Measurements from ENCODE around the gene GNG13.

- TF ChIP-seq, protein P1, sequence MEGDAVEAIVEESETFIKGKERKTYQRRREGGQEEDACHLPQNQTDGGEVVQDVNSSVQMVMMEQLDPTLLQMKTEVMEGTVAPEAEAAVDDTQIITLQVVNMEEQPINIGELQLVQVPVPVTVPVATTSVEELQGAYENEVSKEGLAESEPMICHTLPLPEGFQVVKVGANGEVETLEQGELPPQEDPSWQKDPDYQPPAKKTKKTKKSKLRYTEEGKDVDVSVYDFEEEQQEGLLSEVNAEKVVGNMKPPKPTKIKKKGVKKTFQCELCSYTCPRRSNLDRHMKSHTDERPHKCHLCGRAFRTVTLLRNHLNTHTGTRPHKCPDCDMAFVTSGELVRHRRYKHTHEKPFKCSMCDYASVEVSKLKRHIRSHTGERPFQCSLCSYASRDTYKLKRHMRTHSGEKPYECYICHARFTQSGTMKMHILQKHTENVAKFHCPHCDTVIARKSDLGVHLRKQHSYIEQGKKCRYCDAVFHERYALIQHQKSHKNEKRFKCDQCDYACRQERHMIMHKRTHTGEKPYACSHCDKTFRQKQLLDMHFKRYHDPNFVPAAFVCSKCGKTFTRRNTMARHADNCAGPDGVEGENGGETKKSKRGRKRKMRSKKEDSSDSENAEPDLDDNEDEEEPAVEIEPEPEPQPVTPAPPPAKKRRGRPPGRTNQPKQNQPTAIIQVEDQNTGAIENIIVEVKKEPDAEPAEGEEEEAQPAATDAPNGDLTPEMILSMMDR (IDR thresholded peaks at IDR 0.05), result no peak
- no peak for TF ChIP-seq POLR2A (IDR thresholded peaks at IDR 0.05)
- TF ChIP-seq POLR2AphosphoS5 (IDR thresholded peaks at IDR 0.05), result no peak
Measured at GRCh38 chr16:817001-817906, 16.7 kb upstream of the GNG13 start.
